Parathyroid adenoma (tissue), 2 donors: ENCODE results near the gene PRKCA.

Experiments
- H2AFZ ChIP-seq: fragments of 300-600 bp; sonication (generic); one replicate; pipeline ENCODE4 v1.7.0; 2017; ENCODE audit warnings: antibody characterized with exemption, mild to moderate bottlenecking
- H3K27ac ChIP-seq: fragments of 300-600 bp; sonication (generic); one replicate; pipeline ENCODE4 v1.7.0; 2017
- H3K27me3 ChIP-seq: fragments of 300-600 bp; sonication (generic); one replicate; pipeline ENCODE4 v1.7.0; 2017; ENCODE audit warnings: low read length; ENCODE audit not compliant: control insufficient read depth, insufficient read depth
- H3K36me3 ChIP-seq: fragments of 300-600 bp; sonication (generic); one replicate; pipeline ENCODE4 v1.7.0; 2017; ENCODE audit warnings: low read length; ENCODE audit not compliant: control insufficient read depth, insufficient read depth
- H3K4me1 ChIP-seq: fragments of 300-600 bp; sonication (generic); one replicate; pipeline ENCODE4 v1.7.0; 2017; ENCODE audit warnings: control low read depth
- H3K4me2 ChIP-seq: fragments of 300-600 bp; sonication (generic); one replicate; pipeline ENCODE4 v1.7.0; 2017; ENCODE audit warnings: low read length
- H3K4me3 ChIP-seq: fragments of 300-600 bp; sonication (generic); one replicate; pipeline ENCODE4 v1.7.0; 2017; ENCODE audit warnings: low read depth, low read length
- H3K79me2 ChIP-seq: fragments of 300-600 bp; sonication (generic); one replicate; pipeline ENCODE4 v1.7.0; 2017; ENCODE audit warnings: control low read depth
- H3K9ac ChIP-seq: fragments of 300-600 bp; sonication (generic); one replicate; pipeline ENCODE4 v1.7.0; 2017; ENCODE audit warnings: mild to moderate bottlenecking
- H3K9me3 ChIP-seq: fragments of 300-600 bp; sonication (generic); one replicate; pipeline ENCODE4 v1.7.0; 2017; ENCODE audit warnings: low read length; ENCODE audit not compliant: control insufficient read depth
- CTCF ChIP-seq: fragments of 300-600 bp; sonication (generic); IDR thresholded peaks from one replicate; pipeline ENCODE4 v1.7.0; 2017; ENCODE audit warnings: antibody characterized with exemption, mild to moderate bottlenecking
- donor health status: primary hyperparathyroidism.

PRKCA gene

DNA sequence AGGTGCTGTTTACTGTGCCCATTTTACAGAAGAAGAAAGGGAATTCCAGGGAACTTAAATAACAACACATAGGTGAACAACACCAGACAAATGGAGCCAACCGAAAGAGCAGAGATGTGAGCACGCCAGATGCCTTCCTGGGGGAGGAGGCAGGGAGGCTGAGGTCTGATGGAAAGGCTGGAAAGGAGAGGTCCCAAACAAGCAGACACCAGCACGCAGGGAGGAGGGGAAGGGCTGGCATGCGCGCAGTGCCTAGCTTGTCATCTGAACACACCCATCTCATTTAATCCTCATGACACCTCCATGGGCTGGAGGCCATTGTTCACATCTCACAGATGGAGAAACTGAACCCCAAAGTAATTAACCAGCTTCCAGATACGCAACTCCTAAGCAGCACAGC, 511.6 kb downstream of the PRKCA start:
- H3K36me3 ChIP-seq, result no peaks in the 10 kb centered on the region
- no peak overlapping the region for H3K27ac ChIP-seq
- no peak overlapping the region for H3K4me2 ChIP-seq
- H3K4me3 ChIP-seq, result no peak overlapping the region
- H3K27me3 ChIP-seq, result no peaks in the 10 kb centered on the region
- H3K9me3 ChIP-seq, result peaks cover 4% of the 10 kb centered on the region
- H2AFZ ChIP-seq, result no peak overlapping the region
- no peak for TF ChIP-seq CTCF
- H3K79me2 ChIP-seq, result no peaks in the 10 kb centered on the region
- H3K9ac ChIP-seq, result no peak overlapping the region
- no peaks in the 10 kb centered on the region for H3K4me1 ChIP-seq

- Histone ChIP-seq H3K9me3 (peaks cover 4% of the 10 kb centered on the region), H3K27ac (no peak overlapping the region), H3K9ac (no peak overlapping the region), H3K4me2 (no peak overlapping the region), H3K79me2 (no peaks in the 10 kb centered on the region), H3K36me3 (no peaks in the 10 kb centered on the region), H3K4me1 (no peaks in the 10 kb centered on the region), H3K27me3 (no peaks in the 10 kb centered on the region), H2AFZ (no peak overlapping the region), H3K4me3 (no peak overlapping the region)
- TF ChIP-seq CTCF, result no peak
These were observed 512.2 kb downstream of the PRKCA start for GRCh38 chr17:66814570-66814969.

DNA sequence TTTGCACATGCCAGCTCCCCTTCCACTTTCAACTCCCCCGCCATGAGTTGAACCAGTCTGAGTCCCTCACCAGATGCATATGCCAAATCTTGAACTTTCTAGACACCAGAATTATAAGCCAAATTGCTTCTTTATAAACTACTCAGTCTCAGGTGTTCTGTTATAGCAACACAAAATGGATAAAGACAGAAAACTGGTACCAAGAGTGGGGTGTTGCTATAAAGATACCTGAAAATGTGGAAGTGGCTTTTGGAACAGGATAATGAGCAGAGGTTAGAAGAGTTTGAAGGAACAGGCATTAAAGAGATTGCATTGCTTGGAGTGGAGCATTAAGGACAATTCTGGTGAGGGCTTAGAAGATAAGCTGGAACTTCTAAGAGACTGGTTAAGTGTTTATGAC, 515.3 kb downstream of the PRKCA start:
- no peak overlapping the region for H3K9ac ChIP-seq
- no peak for TF ChIP-seq CTCF
- H3K36me3 ChIP-seq, result no peaks in the 10 kb centered on the region
- no peaks in the 10 kb centered on the region for H3K79me2 ChIP-seq
- no peak overlapping the region for H3K4me3 ChIP-seq
- H3K9me3 ChIP-seq, result peaks cover 4% of the 10 kb centered on the region
- H3K4me2 ChIP-seq, result no peak overlapping the region
- no peaks in the 10 kb centered on the region for H3K27me3 ChIP-seq
- H3K27ac ChIP-seq, result no peak overlapping the region
- no peak overlapping the region for H2AFZ ChIP-seq
- no peaks in the 10 kb centered on the region for H3K4me1 ChIP-seq

GRCh38 chr17:66819466-66819865, 517.1 kb downstream of the PRKCA start:
- Histone ChIP-seq H3K4me3 (no peak overlapping the region), H3K79me2 (no peaks in the 10 kb centered on the region), H3K9me3 (peaks cover 4% of the 10 kb centered on the region), H2AFZ (no peak overlapping the region), H3K27me3 (no peaks in the 10 kb centered on the region), H3K36me3 (no peaks in the 10 kb centered on the region), H3K4me1 (no peaks in the 10 kb centered on the region), H3K4me2 (no peak overlapping the region), H3K9ac (no peak overlapping the region), H3K27ac (no peak overlapping the region)
- TF ChIP-seq CTCF, result no peak

- no peak overlapping the region for H3K27ac ChIP-seq
These were observed 519.6 kb downstream of the PRKCA start for GRCh38 chr17:66822009-66822408.

More at GRCh38 chr17:66822009-66822408, 519.6 kb downstream of the PRKCA start:
- TF ChIP-seq CTCF, result no peak
- Histone ChIP-seq H3K9me3 (peaks cover 4% of the 10 kb centered on the region), H2AFZ (no peak overlapping the region), H3K4me1 (no peaks in the 10 kb centered on the region), H3K9ac (no peak overlapping the region), H3K4me3 (no peak overlapping the region), H3K79me2 (no peaks in the 10 kb centered on the region), H3K27me3 (no peaks in the 10 kb centered on the region), H3K36me3 (no peaks in the 10 kb centered on the region), H3K4me2 (no peak overlapping the region)
